HEK293 (cell line): ENCODE data around the gene PIEZO1.

Experiments
- ATF2 ChIP-seq: fragments of 450-650 bp; formaldehyde crosslinking; IDR thresholded peaks from 2 replicates; pipeline ENCODE4 v1.5.1; 2016; ENCODE audit warnings: missing biosample characterization, missing genetic modification characterization, low read depth
- ZNF670 ChIP-seq: fragments of 450-650 bp; formaldehyde crosslinking; IDR thresholded peaks from 2 replicates; pipeline ENCODE4 v1.5.1; 2016; ENCODE audit warnings: missing biosample characterization, missing genetic modification characterization, low read depth

- no peak for TF ChIP-seq ATF2 (tag by site-specific recombination)
- TF ChIP-seq ZNF670 (tag by site-specific recombination), result no peak
Measured at GRCh38 chr16:88764913-88765349, 20.1 kb downstream of the PIEZO1 start.
